HG03025 (cell line): ENCODE measurements around the gene IGF2BP3.
"Not testable (repeated sequence)": the region's sequence is repeated elsewhere in the genome, so short reads cannot be mapped to it uniquely, and the experiment has no call there.

Source experiments
- ATAC-seq: cut with Tn5 transposase; IDR thresholded peaks from one replicate; pipeline ENCODE4 v1.9.1; 2021; ENCODE audit warnings: mild to moderate bottlenecking, moderate library complexity; ENCODE audit not compliant: unreplicated experiment, low FRiP score

Gene IGF2BP3

GRCh38 chr7:23431702-23432199 is 38.5 kb downstream of the IGF2BP3 start:
- no peak for ATAC-seq

- ATAC-seq, result no peak
Measured at GRCh38 chr7:23430893-23431259, 39.4 kb downstream of the IGF2BP3 start.

GRCh38 chr7:23426876-23427275 is 43.4 kb downstream of the IGF2BP3 start:
- ATAC-seq, result no peak

GRCh38 chr7:23422909-23423308 is 47.4 kb downstream of the IGF2BP3 start:
- ATAC-seq, result no peak

- ATAC-seq, result no peak
Measured at GRCh38 chr7:23422384-23422783, 47.9 kb downstream of the IGF2BP3 start.

GRCh38 chr7:23419845-23420244 is 50.4 kb downstream of the IGF2BP3 start:
- no peak for ATAC-seq

- no peak for ATAC-seq
Measured at GRCh38 chr7:23419160-23419559, 51.1 kb downstream of the IGF2BP3 start.

- ATAC-seq, result no peak
Measured at GRCh38 chr7:23418046-23418445, 52.2 kb downstream of the IGF2BP3 start.

- ATAC-seq, result no peak
Measured at GRCh38 chr7:23415198-23415597, 55.1 kb downstream of the IGF2BP3 start.

- ATAC-seq, result peak; percentile 67
Measured at GRCh38 chr7:23410446-23411183, 59.7 kb downstream of the IGF2BP3 start.

GRCh38 chr7:23406564-23406963 is 63.7 kb downstream of the IGF2BP3 start:
- ATAC-seq, result not testable (repeated sequence)

- no peak for ATAC-seq
Measured at GRCh38 chr7:23405240-23405618, 65.1 kb downstream of the IGF2BP3 start.

GRCh38 chr7:23404546-23405239 is 65.6 kb downstream of the IGF2BP3 start:
- ATAC-seq, result no peak

- ATAC-seq, result no peak
Measured at GRCh38 chr7:23403970-23404369, 66.3 kb downstream of the IGF2BP3 start.

- not testable (repeated sequence) for ATAC-seq
Measured at GRCh38 chr7:23398090-23398489, 72.2 kb downstream of the IGF2BP3 start.

- ATAC-seq, result no peak
Measured at GRCh38 chr7:23397241-23397640, 73.0 kb downstream of the IGF2BP3 start.

GRCh38 chr7:23396222-23397015 is 73.9 kb downstream of the IGF2BP3 start:
- ATAC-seq, result no peak

GRCh38 chr7:23394488-23395171 is 75.7 kb downstream of the IGF2BP3 start:
- ATAC-seq, result no peak

GRCh38 chr7:23393636-23394035 is 76.7 kb downstream of the IGF2BP3 start:
- no peak for ATAC-seq

GRCh38 chr7:23389701-23390100 is 80.6 kb downstream of the IGF2BP3 start:
- ATAC-seq, result no peak

- ATAC-seq, result no peak
Measured at GRCh38 chr7:23387583-23387982, 82.7 kb downstream of the IGF2BP3 start.
